ENCODE data around the gene FNBP1. TPM values are rescaled to one million over a fixed set of nuclear protein-coding genes. Genes with fewer than 3 reads are reported as not detected.

The FNBP1 gene
- total RNA-seq, 1 experiment from 2014 or later, result 43.6 TPM

- TF ChIP-seq E2F1 (CRISPR knock-in tag; IDR thresholded peaks at IDR 0.05) (no peak), CREB1 (CRISPR knock-in tag; IDR thresholded peaks at IDR 0.05) (no peak), ZNF532 (CRISPR knock-in tag; IDR thresholded peaks at IDR 0.05; ENCODE audit: borderline replicate concordance) (no peak), GABPB1 (CRISPR knock-in tag; IDR thresholded peaks at IDR 0.05) (no peak), JAZF1 (CRISPR knock-in tag; IDR thresholded peaks at IDR 0.05) (no peak), NFYB (CRISPR knock-in tag; conservative IDR thresholded peaks at IDR 0.05; ENCODE audit: low read depth) (no peak)
- TF ChIP-seq, protein P1, sequence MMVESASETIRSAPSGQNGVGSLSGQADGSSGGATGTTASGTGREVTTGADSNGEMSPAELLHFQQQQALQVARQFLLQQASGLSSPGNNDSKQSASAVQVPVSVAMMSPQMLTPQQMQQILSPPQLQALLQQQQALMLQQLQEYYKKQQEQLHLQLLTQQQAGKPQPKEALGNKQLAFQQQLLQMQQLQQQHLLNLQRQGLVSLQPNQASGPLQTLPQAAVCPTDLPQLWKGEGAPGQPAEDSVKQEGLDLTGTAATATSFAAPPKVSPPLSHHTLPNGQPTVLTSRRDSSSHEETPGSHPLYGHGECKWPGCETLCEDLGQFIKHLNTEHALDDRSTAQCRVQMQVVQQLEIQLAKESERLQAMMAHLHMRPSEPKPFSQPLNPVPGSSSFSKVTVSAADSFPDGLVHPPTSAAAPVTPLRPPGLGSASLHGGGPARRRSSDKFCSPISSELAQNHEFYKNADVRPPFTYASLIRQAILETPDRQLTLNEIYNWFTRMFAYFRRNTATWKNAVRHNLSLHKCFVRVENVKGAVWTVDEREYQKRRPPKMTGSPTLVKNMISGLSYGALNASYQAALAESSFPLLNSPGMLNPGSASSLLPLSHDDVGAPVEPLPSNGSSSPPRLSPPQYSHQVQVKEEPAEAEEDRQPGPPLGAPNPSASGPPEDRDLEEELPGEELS (CRISPR knock-in tag; IDR thresholded peaks at IDR 0.05), result no peak
- TF ChIP-seq, protein P2, sequence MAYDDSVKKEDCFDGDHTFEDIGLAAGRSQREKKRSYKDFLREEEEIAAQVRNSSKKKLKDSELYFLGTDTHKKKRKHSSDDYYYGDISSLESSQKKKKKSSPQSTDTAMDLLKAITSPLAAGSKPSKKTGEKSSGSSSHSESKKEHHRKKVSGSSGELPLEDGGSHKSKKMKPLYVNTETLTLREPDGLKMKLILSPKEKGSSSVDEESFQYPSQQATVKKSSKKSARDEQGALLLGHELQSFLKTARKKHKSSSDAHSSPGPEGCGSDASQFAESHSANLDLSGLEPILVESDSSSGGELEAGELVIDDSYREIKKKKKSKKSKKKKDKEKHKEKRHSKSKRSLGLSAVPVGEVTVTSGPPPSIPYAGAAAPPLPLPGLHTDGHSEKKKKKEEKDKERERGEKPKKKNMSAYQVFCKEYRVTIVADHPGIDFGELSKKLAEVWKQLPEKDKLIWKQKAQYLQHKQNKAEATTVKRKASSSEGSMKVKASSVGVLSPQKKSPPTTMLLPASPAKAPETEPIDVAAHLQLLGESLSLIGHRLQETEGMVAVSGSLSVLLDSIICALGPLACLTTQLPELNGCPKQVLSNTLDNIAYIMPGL (CRISPR knock-in tag; IDR thresholded peaks at IDR 0.05), result no peak
- TF ChIP-seq, protein P3, sequence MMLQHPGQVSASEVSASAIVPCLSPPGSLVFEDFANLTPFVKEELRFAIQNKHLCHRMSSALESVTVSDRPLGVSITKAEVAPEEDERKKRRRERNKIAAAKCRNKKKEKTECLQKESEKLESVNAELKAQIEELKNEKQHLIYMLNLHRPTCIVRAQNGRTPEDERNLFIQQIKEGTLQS (CRISPR knock-in tag; conservative IDR thresholded peaks at IDR 0.05), result no peak
- TF ChIP-seq, protein P4, sequence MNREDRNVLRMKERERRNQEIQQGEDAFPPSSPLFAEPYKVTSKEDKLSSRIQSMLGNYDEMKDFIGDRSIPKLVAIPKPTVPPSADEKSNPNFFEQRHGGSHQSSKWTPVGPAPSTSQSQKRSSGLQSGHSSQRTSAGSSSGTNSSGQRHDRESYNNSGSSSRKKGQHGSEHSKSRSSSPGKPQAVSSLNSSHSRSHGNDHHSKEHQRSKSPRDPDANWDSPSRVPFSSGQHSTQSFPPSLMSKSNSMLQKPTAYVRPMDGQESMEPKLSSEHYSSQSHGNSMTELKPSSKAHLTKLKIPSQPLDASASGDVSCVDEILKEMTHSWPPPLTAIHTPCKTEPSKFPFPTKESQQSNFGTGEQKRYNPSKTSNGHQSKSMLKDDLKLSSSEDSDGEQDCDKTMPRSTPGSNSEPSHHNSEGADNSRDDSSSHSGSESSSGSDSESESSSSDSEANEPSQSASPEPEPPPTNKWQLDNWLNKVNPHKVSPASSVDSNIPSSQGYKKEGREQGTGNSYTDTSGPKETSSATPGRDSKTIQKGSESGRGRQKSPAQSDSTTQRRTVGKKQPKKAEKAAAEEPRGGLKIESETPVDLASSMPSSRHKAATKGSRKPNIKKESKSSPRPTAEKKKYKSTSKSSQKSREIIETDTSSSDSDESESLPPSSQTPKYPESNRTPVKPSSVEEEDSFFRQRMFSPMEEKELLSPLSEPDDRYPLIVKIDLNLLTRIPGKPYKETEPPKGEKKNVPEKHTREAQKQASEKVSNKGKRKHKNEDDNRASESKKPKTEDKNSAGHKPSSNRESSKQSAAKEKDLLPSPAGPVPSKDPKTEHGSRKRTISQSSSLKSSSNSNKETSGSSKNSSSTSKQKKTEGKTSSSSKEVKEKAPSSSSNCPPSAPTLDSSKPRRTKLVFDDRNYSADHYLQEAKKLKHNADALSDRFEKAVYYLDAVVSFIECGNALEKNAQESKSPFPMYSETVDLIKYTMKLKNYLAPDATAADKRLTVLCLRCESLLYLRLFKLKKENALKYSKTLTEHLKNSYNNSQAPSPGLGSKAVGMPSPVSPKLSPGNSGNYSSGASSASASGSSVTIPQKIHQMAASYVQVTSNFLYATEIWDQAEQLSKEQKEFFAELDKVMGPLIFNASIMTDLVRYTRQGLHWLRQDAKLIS (CRISPR knock-in tag; IDR thresholded peaks at IDR 0.05; ENCODE audit: borderline replicate concordance), result no peak
- peak; percentile 32; the same call in 1 of the 2 replicates for ATAC-seq
- peak overlapping the region; percentile 12 for H3K27ac Mint-ChIP-seq
- no peaks in the 10 kb centered on the region for H3K27me3 Mint-ChIP-seq (ENCODE audit: low read depth)
- H3K36me3 Mint-ChIP-seq, result peaks cover 2% of the 10 kb centered on the region
- ChIA-PET POLR2A (no interaction called here), CTCF (no interaction called here)
- H3K9me3 Mint-ChIP-seq, result peaks cover 4% of the 10 kb centered on the region
- DNase-seq (ENCODE audit: low spot score), result no peak
- H3K4me1 Mint-ChIP-seq, result peaks cover 19% of the 10 kb centered on the region
- H3K4me3 Mint-ChIP-seq, result no peak overlapping the region
Observed at GRCh38 chr9:129988607-129989361, 54.2 kb downstream of the FNBP1 start.
